ENCODE data around the gene CD63.

The CD63 gene

GRCh38 chr12:55702861-55703260, 25.9 kb downstream of the CD63 start:
- no peak for TF ChIP-seq ZNF211 (tag by site-specific recombination; IDR thresholded peaks at IDR 0.05; ENCODE audit: low read depth)
- no peak for TF ChIP-seq TRIM28 (IDR thresholded peaks at IDR 0.05; ENCODE audit: borderline replicate concordance, low read length)
- no peak for TF ChIP-seq ZBTB48 (tag by site-specific recombination; IDR thresholded peaks at IDR 0.05)
- TF ChIP-seq ZNF2 (tag by site-specific recombination; IDR thresholded peaks at IDR 0.05), result no peak
- TF ChIP-seq ZNF155 (tag by site-specific recombination; IDR thresholded peaks at IDR 0.05), result no peak
- no peak for TF ChIP-seq ZNF221 (tag by site-specific recombination; IDR thresholded peaks at IDR 0.05; ENCODE audit: borderline replicate concordance)
- TF ChIP-seq ZNF548 (tag by site-specific recombination; IDR thresholded peaks at IDR 0.05), result no peak
- no peak for TF ChIP-seq SP7 (tag by site-specific recombination; IDR thresholded peaks at IDR 0.05)
- TF ChIP-seq AEBP2 (tag by site-specific recombination; IDR thresholded peaks at IDR 0.05; ENCODE audit: borderline replicate concordance), result no peak
- TF ChIP-seq ZNF791 (tag by site-specific recombination; IDR thresholded peaks at IDR 0.05), result no peak
- no peak for TF ChIP-seq ZIC2 (tag by site-specific recombination; IDR thresholded peaks at IDR 0.05)
- TF ChIP-seq ZNF10 (tag by site-specific recombination; IDR thresholded peaks at IDR 0.05), result no peak
- TF ChIP-seq ZNF549 (tag by site-specific recombination; IDR thresholded peaks at IDR 0.05), result no peak
- Histone ChIP-seq H3K9me3 (ENCODE audit: control insufficient read depth, insufficient read depth, low read depth, low read length) (no peaks in the 10 kb centered on the region), H3K36me3 (ENCODE audit: control insufficient read depth in 2 of 2, insufficient read depth in 1 of 2, low read length in 2 of 2) (no peaks in the 10 kb centered on the region), H3K4me1 (ENCODE audit: control insufficient read depth, insufficient read depth, low read length) (no peaks in the 10 kb centered on the region; the same call in 1 of the 2 replicates), H3K27ac (ENCODE audit: extremely low read depth, low read depth, low read length) (no peak overlapping the region), H3K4me3 (ENCODE audit: low read depth, low read length) (no peak overlapping the region)
- ChIA-PET CTCF (no interaction called here), POLR2A (no interaction called here)

GRCh38 chr12:55700255-55701018, 28.4 kb downstream of the CD63 start:
- Histone ChIP-seq H3K27ac (ENCODE audit: extremely low read depth, low read depth, low read length) (no peak overlapping the region), H3K4me3 (ENCODE audit: low read depth, low read length) (no peak overlapping the region), H3K9me3 (ENCODE audit: control insufficient read depth, insufficient read depth, low read depth, low read length) (no peaks in the 10 kb centered on the region), H3K36me3 (ENCODE audit: control insufficient read depth in 2 of 2, insufficient read depth in 1 of 2, low read length in 2 of 2) (no peaks in the 10 kb centered on the region), H3K4me1 (ENCODE audit: control insufficient read depth, insufficient read depth, low read length) (no peaks in the 10 kb centered on the region)
- CTCF ChIA-PET, result no interaction called here
- POLR2A ChIA-PET, result interaction anchor here (0.6 to 1.3 kb wide), 2 partner anchors 15 to 20 kb away, joined by 3 to 4 read pairs; partner anchors contain the start of gene BLOC1S1
- TF ChIP-seq YY2 (tag by site-specific recombination; IDR thresholded peaks at IDR 0.05), result peak; percentile 85
- no peak for TF ChIP-seq ZNF549 (tag by site-specific recombination; IDR thresholded peaks at IDR 0.05)
- TF ChIP-seq ZNF335 (tag by site-specific recombination; conservative IDR thresholded peaks at IDR 0.05), result peak; percentile 46
- TF ChIP-seq ZFHX2 (tag by site-specific recombination; conservative IDR thresholded peaks at IDR 0.05), result peak; percentile 36; the same call in 1 of the 2 replicates
- peak; percentile 46; the same call in 1 of the 2 replicates for TF ChIP-seq ZNF558 (tag by site-specific recombination; IDR thresholded peaks at IDR 0.05)
- no peak for TF ChIP-seq ZNF2 (tag by site-specific recombination; IDR thresholded peaks at IDR 0.05)
- no peak for TF ChIP-seq ZBTB26 (tag by site-specific recombination; optimal IDR thresholded peaks at IDR 0.05)
- TF ChIP-seq SCRT2 (tag by site-specific recombination; IDR thresholded peaks at IDR 0.05), result 0 out of 2 replicates have a peak, but pooled peaks have one; percentile 8
- no peak for TF ChIP-seq ZNF561 (tag by site-specific recombination; IDR thresholded peaks at IDR 0.05; ENCODE audit: borderline replicate concordance)
- TF ChIP-seq ZBTB21 (tag by site-specific recombination; IDR thresholded peaks at IDR 0.05), result peak; percentile 83
- no peak for TF ChIP-seq ZNF214 (tag by site-specific recombination; IDR thresholded peaks at IDR 0.05; ENCODE audit: borderline replicate concordance)
- 0 out of 2 replicates have a peak, but pooled peaks have one; percentile 55 for TF ChIP-seq ZNF280D (tag by site-specific recombination; IDR thresholded peaks at IDR 0.05)
- TF ChIP-seq ZBTB17 (tag by site-specific recombination; IDR thresholded peaks at IDR 0.05), result no peak; the same call in 1 of the 2 replicates
- peak; percentile 71 for TF ChIP-seq GLIS2 (tag by site-specific recombination; IDR thresholded peaks at IDR 0.05)
- TF ChIP-seq ZNF18 (tag by site-specific recombination; IDR thresholded peaks at IDR 0.05), result no peak
